Activated naive CD4-positive, alpha-beta T cell treated with anti-CD3 and anti-CD28 coated beads, Interleukin-2, amount 50 U/mL, for 72 hours (primary cell): Measurements from ENCODE around the gene SULF2. TPM values are rescaled to one million over a fixed set of nuclear protein-coding genes. Genes with fewer than 3 reads are reported as not detected.
"Not testable (repeated sequence)": the region's sequence is repeated elsewhere in the genome, so short reads cannot be mapped to it uniquely, and the experiment has no call there.

ENCODE experiments used
- ATAC-seq, 2 donors: fragments of 150-1000 bp; cut with Tn5 transposase; 2 replicates each; pipeline ENCODE4 v1.10.0; 2021; ENCODE audit warnings: mild to moderate bottlenecking in 2 of 2, moderate library complexity in 2 of 2
- DNase-seq, 2 donors: peaks; one replicate each; pipeline ENCODE4 v3.0.0; 2021 to 2022; ENCODE audit warnings: low spot score in 2 of 2
- H3K27ac Mint-ChIP-seq, 2 donors: one replicate each; pipeline ENCODE4 v1.8.0; 2022; ENCODE audit warnings: mild to moderate bottlenecking in 2 of 2, mixed read lengths in 2 of 2
- H3K36me3 Mint-ChIP-seq, 2 donors: one replicate each; pipeline ENCODE4 v1.8.0; 2022; ENCODE audit warnings: mixed read lengths in 2 of 2
- H3K9me3 Mint-ChIP-seq, 2 donors: one replicate each; pipeline ENCODE4 v1.8.0; 2022; ENCODE audit warnings: mixed read lengths in 2 of 2
- total RNA-seq, 2 donors: library from RNA; stranded (reverse); gene quantifications; one replicate each; pipeline ENCODE4 v1.2.3, GENCODE V29; 2022

The SULF2 gene
- total RNA-seq, 2 donors from 2014 or later, result 1.4 to 2.3 TPM

GRCh38 chr20:47810721-47811347 is 25.6 kb upstream of the SULF2 start:
- DNase-seq (no peak), ATAC-seq (no peak)
- Mint-ChIP-seq H3K9me3 (peaks cover 0 to 5% of the 10 kb centered on the region in 2 donors), H3K36me3 (peaks cover 0 to 5% of the 10 kb centered on the region in 2 donors), H3K27ac (no peak overlapping the region)

GRCh38 chr20:47810116-47810677 is 24.9 kb upstream of the SULF2 start:
- DNase-seq, result no peak
- Mint-ChIP-seq H3K27ac (no peak overlapping the region), H3K36me3 (peaks cover 0 to 5% of the 10 kb centered on the region in 2 donors), H3K9me3 (peaks cover 0 to 5% of the 10 kb centered on the region in 2 donors)
- no peak for ATAC-seq

GRCh38 chr20:47809161-47809960 is 24.1 kb upstream of the SULF2 start:
- Mint-ChIP-seq H3K9me3 (peaks cover 0 to 5% of the 10 kb centered on the region in 2 donors), H3K36me3 (peaks cover 0 to 5% of the 10 kb centered on the region in 2 donors), H3K27ac (no peak overlapping the region)
- DNase-seq (no peak), ATAC-seq (no peak)

- no peaks in the 10 kb centered on the region for H3K36me3 Mint-ChIP-seq
- DNase-seq (no peak), ATAC-seq (no peak)
- H3K27ac Mint-ChIP-seq, result no peak overlapping the region
- no peaks in the 10 kb centered on the region for H3K9me3 Mint-ChIP-seq
These were observed 20.7 kb upstream of the SULF2 start for GRCh38 chr20:47805951-47806350.

- H3K36me3 Mint-ChIP-seq, ATAC-seq, H3K9me3 Mint-ChIP-seq, DNase-seq, H3K27ac Mint-ChIP-seq: not testable (repeated sequence)
These were observed 19.7 kb upstream of the SULF2 start for GRCh38 chr20:47804972-47805371.

GRCh38 chr20:47804224-47804825 is 19.0 kb upstream of the SULF2 start:
- H3K27ac Mint-ChIP-seq, H3K36me3 Mint-ChIP-seq, DNase-seq, ATAC-seq, H3K9me3 Mint-ChIP-seq: not testable (repeated sequence)

GRCh38 chr20:47802975-47803374 is 17.7 kb upstream of the SULF2 start:
- Mint-ChIP-seq H3K9me3 (no peaks in the 10 kb centered on the region), H3K36me3 (no peaks in the 10 kb centered on the region), H3K27ac (no peak overlapping the region)
- ATAC-seq, result no peak
- no peak for DNase-seq

- H3K27ac Mint-ChIP-seq, result no peak overlapping the region
- ATAC-seq (no peak), DNase-seq (no peak)
- no peaks in the 10 kb centered on the region for H3K9me3 Mint-ChIP-seq
- H3K36me3 Mint-ChIP-seq, result no peaks in the 10 kb centered on the region
These were observed 17.1 kb upstream of the SULF2 start for GRCh38 chr20:47802226-47802920.

- no peak for ATAC-seq
- no peak for DNase-seq
- Mint-ChIP-seq H3K27ac (no peak overlapping the region), H3K9me3 (no peaks in the 10 kb centered on the region), H3K36me3 (no peaks in the 10 kb centered on the region)
These were observed 16.5 kb upstream of the SULF2 start for GRCh38 chr20:47801759-47802158.

- Mint-ChIP-seq H3K36me3 (no peaks in the 10 kb centered on the region), H3K27ac (no peak overlapping the region), H3K9me3 (no peaks in the 10 kb centered on the region)
- ATAC-seq (no peak), DNase-seq (no peak)
These were observed 15.8 kb upstream of the SULF2 start for GRCh38 chr20:47801079-47801478.

- DNase-seq (no peak), ATAC-seq (no peak)
- Mint-ChIP-seq H3K9me3 (no peaks in the 10 kb centered on the region), H3K27ac (no peak overlapping the region), H3K36me3 (no peaks in the 10 kb centered on the region)
These were observed 15.3 kb upstream of the SULF2 start for GRCh38 chr20:47800623-47801022.

GRCh38 chr20:47799116-47799715 is 13.9 kb upstream of the SULF2 start:
- no peaks in the 10 kb centered on the region for H3K9me3 Mint-ChIP-seq
- ATAC-seq, result no peak
- no peak overlapping the region for H3K27ac Mint-ChIP-seq
- no peaks in the 10 kb centered on the region for H3K36me3 Mint-ChIP-seq
- DNase-seq, result no peak

- no peaks in the 10 kb centered on the region for H3K36me3 Mint-ChIP-seq
- no peak for DNase-seq
- H3K9me3 Mint-ChIP-seq, result no peaks in the 10 kb centered on the region
- ATAC-seq, result no peak
- H3K27ac Mint-ChIP-seq, result no peak overlapping the region
These were observed 11.7 kb upstream of the SULF2 start for GRCh38 chr20:47796971-47797370.

- no peaks in the 10 kb centered on the region for H3K9me3 Mint-ChIP-seq
- H3K27ac Mint-ChIP-seq, result no peak overlapping the region
- no peaks in the 10 kb centered on the region for H3K36me3 Mint-ChIP-seq
- DNase-seq, result no peak
- ATAC-seq, result no peak
These were observed 10.1 kb upstream of the SULF2 start for GRCh38 chr20:47795214-47795907.

- H3K9me3 Mint-ChIP-seq, H3K36me3 Mint-ChIP-seq, H3K27ac Mint-ChIP-seq, ATAC-seq, DNase-seq: not testable (repeated sequence)
These were observed 9.0 kb upstream of the SULF2 start for GRCh38 chr20:47794264-47794663.

- Mint-ChIP-seq H3K36me3 (no peaks in the 10 kb centered on the region), H3K27ac (no peak overlapping the region), H3K9me3 (no peaks in the 10 kb centered on the region)
- ATAC-seq (no peak), DNase-seq (no peak)
These were observed 6.8 kb upstream of the SULF2 start for GRCh38 chr20:47792021-47792618.
